ENCODE measurements around the gene PIGL. TPM values are rescaled to one million over a fixed set of nuclear protein-coding genes. Genes with fewer than 3 reads are reported as not detected.

The PIGL gene
- total RNA-seq, 1 experiment from 2014 or later = 59.2 TPM

GRCh38 chr17:16354585-16354984 is 137.6 kb downstream of the PIGL start:
- no peak overlapping the region for H3K4me2 ChIP-seq
- CTCF ChIA-PET = interaction anchor here (0.7 to 1.2 kb wide), 2 partner anchors 9 to 54 kb away, joined by 3 to 5 read pairs; no protein-coding TSS in a partner anchor
- no peak overlapping the region for H3K27ac ChIP-seq
- intact Hi-C loops (cut with micrococcal nuclease; ENCODE audit: unreplicated experiment) = loop anchor here (5.0 kb wide), 2 partner anchors 67 to 137 kb away; partner anchors contain the start of genes NCOR1 and PIGL
- H2AFZ ChIP-seq = no peak overlapping the region
- no peaks in the 10 kb centered on the region for H3K9me3 ChIP-seq (ENCODE audit: insufficient read depth, low read depth)
- H3K9me2 ChIP-seq (ENCODE audit: insufficient read depth) = no peaks in the 10 kb centered on the region
- no peaks in the 10 kb centered on the region; the same call in 1 of the 2 replicates for H3F3A ChIP-seq (ENCODE audit: insufficient read depth, low read depth)
- H3K36me3 ChIP-seq (ENCODE audit: low read depth) = no peaks in the 10 kb centered on the region
- no peak for TF ChIP-seq EZH2 (IDR thresholded peaks at IDR 0.05; ENCODE audit: low read depth)
- TF ChIP-seq CTCF (conservative IDR thresholded peaks at IDR 0.05) = no peak
- peaks cover 10% of the 10 kb centered on the region for H3K4me1 ChIP-seq (replicated peaks; ENCODE audit: insufficient read depth)
- H3K79me2 ChIP-seq (ENCODE audit: low read depth) = peaks cover 13% of the 10 kb centered on the region
- no TSS peak for BruUV-seq (replicated peaks)
- POLR2A ChIA-PET (ENCODE audit: unreplicated experiment) = no interaction called here
- H3K4me3 ChIP-seq = no peak overlapping the region
- no peaks in the 10 kb centered on the region for H4K20me1 ChIP-seq (ENCODE audit: insufficient read depth)
- no peaks in the 10 kb centered on the region for H3K27me3 ChIP-seq (ENCODE audit: insufficient read depth, low read depth)
- no peak for DNase-seq

GRCh38 chr17:16358394-16358793 is 141.4 kb downstream of the PIGL start:
- H3K9me3 ChIP-seq (ENCODE audit: insufficient read depth, low read depth) = no peaks in the 10 kb centered on the region
- CTCF ChIA-PET = no interaction called here

GRCh38 chr17:16361874-16362273 is 144.9 kb downstream of the PIGL start:
- intact Hi-C loops (cut with micrococcal nuclease; ENCODE audit: unreplicated experiment) = loop anchor here (2.0 to 10.0 kb wide), 2 partner anchors 159 to 223 kb away; no protein-coding TSS in a partner anchor
- H3K9me2 ChIP-seq (ENCODE audit: insufficient read depth) = no peaks in the 10 kb centered on the region
- no peaks in the 10 kb centered on the region for H3K27me3 ChIP-seq (ENCODE audit: insufficient read depth, low read depth)
- no peaks in the 10 kb centered on the region for H3K9me3 ChIP-seq (ENCODE audit: insufficient read depth, low read depth)
- BruUV-seq (replicated peaks) = no TSS peak
- H3K4me1 ChIP-seq (replicated peaks; ENCODE audit: insufficient read depth) = no peaks in the 10 kb centered on the region
- H2AFZ ChIP-seq = no peak overlapping the region
- no peak overlapping the region for H3K4me2 ChIP-seq
- H3F3A ChIP-seq (ENCODE audit: insufficient read depth, low read depth) = no peaks in the 10 kb centered on the region
- H3K27ac ChIP-seq = no peak overlapping the region
- H3K79me2 ChIP-seq (ENCODE audit: low read depth) = no peaks in the 10 kb centered on the region
- POLR2A ChIA-PET (ENCODE audit: unreplicated experiment) = no interaction called here
- CTCF ChIA-PET = no interaction called here
- no peaks in the 10 kb centered on the region for H4K20me1 ChIP-seq (ENCODE audit: insufficient read depth)
- H3K36me3 ChIP-seq (ENCODE audit: low read depth) = no peaks in the 10 kb centered on the region
- TF ChIP-seq EZH2 (IDR thresholded peaks at IDR 0.05; ENCODE audit: low read depth) = no peak
- TF ChIP-seq CTCF (conservative IDR thresholded peaks at IDR 0.05) = no peak
- no peak overlapping the region for H3K4me3 ChIP-seq
- no peak for DNase-seq

More at GRCh38 chr17:16358394-16358793, 141.4 kb downstream of the PIGL start:
- no TSS peak for BruUV-seq (replicated peaks)
- Histone ChIP-seq H3K4me1 (replicated peaks; ENCODE audit: insufficient read depth) (no peaks in the 10 kb centered on the region), H4K20me1 (ENCODE audit: insufficient read depth) (no peaks in the 10 kb centered on the region), H3K27me3 (ENCODE audit: insufficient read depth, low read depth) (no peaks in the 10 kb centered on the region), H3K4me3 (no peak overlapping the region), H3K36me3 (ENCODE audit: low read depth) (no peaks in the 10 kb centered on the region), H2AFZ (no peak overlapping the region), H3K27ac (no peak overlapping the region), H3K79me2 (ENCODE audit: low read depth) (no peaks in the 10 kb centered on the region), H3K4me2 (no peak overlapping the region), H3K9me2 (ENCODE audit: insufficient read depth) (no peaks in the 10 kb centered on the region), H3F3A (ENCODE audit: insufficient read depth, low read depth) (no peaks in the 10 kb centered on the region; the same call in 1 of the 2 replicates)
- TF ChIP-seq EZH2 (IDR thresholded peaks at IDR 0.05; ENCODE audit: low read depth) (no peak), CTCF (conservative IDR thresholded peaks at IDR 0.05) (no peak)
- no peak for DNase-seq
- intact Hi-C loops (cut with micrococcal nuclease; ENCODE audit: unreplicated experiment) = no loop called here
- POLR2A ChIA-PET (ENCODE audit: unreplicated experiment) = no interaction called here

All from PC-9 (cell line).